ENCODE results near the gene FARP2. TPM values are rescaled to one million over a fixed set of nuclear protein-coding genes. Genes with fewer than 3 reads are reported as not detected.

Gene FARP2
- total and polyA plus RNA-seq, 2 of the 13 experiments (the other 11 are each of a cell fraction or from before 2014, with no cell fraction given), result 28.0 to 45.4 TPM

DNA sequence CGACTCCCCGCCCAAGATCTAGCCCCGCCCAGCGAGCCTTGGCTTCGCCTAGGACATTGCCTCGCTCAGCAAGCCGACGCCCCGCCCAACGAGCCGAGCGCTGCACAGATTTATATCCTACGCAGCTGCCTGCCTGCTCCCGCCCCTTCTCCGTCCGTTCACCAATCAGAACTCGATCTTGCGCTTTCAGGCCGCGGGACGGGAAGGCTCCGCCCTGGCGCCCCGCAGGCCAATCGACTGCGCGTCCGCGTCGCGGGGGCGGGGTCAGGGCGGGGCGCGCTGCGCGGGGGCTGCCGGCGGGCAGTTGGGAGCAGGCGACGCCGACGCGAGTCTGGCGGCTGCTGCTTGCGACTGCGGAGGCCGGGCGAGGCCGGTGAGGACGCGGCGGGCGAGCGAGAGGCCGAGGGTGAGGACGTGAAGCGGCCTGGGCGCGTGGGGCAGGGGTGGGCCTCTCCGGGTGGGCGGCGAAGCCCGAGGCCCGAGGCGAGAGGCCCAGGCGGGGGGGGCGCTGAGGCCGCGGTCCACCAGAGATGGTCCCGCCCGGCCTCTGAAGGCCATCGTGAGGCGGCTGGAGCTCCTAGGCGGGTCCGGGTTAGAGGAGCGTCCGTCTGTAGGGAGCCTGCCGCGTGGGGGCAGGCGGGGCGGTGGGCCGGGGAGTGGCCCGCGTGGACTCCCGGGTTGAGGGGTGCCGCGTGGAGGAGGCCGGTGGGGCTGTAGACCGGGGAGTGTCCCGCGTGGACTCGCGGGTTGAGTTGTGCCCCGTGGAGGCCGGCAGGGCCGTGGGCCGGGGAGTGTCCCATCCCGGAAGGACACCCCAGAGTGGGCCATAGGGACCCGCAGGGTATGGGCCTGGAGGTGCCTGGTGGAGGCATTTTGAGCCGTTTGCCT is at the start of gene FARP2 (continued):
- TF ChIP-seq ZBTB42 (CRISPR knock-in tag; IDR thresholded peaks at IDR 0.05), result peak; percentile 67; the same call in 1 of the 2 replicates
- TF ChIP-seq MIXL1 (CRISPR knock-in tag; IDR thresholded peaks at IDR 0.05), result 0 out of 2 replicates have a peak, but pooled peaks have one; percentile 16
- no peak for TF ChIP-seq MYNN (CRISPR knock-in tag; IDR thresholded peaks at IDR 0.05; ENCODE audit: low read depth)
- TF ChIP-seq GATAD2A (CRISPR knock-in tag; IDR thresholded peaks at IDR 0.05), result no peak
- no peak for TF ChIP-seq ZEB1 (IDR thresholded peaks at IDR 0.05; ENCODE audit: insufficient replicate concordance, low read depth)
- TF ChIP-seq ZBTB8A (CRISPR knock-in tag; IDR thresholded peaks at IDR 0.05; ENCODE audit: borderline replicate concordance, low read depth), result 0 out of 2 replicates have a peak, but pooled peaks have one; percentile 9
- TF ChIP-seq ZNF891 (CRISPR knock-in tag; IDR thresholded peaks at IDR 0.05), result no peak
- TF ChIP-seq ZFP90 (CRISPR knock-in tag; IDR thresholded peaks at IDR 0.05; ENCODE audit: borderline replicate concordance), result peak; percentile 34
- TF ChIP-seq SKI (IDR thresholded peaks at IDR 0.05; ENCODE audit: partially characterized antibody), result peak; percentile 84
- no peak; the same call in 1 of the 2 replicates for TF ChIP-seq RERE (CRISPR knock-in tag; IDR thresholded peaks at IDR 0.05; ENCODE audit: low read depth)
- TF ChIP-seq ZNF333 (CRISPR knock-in tag; IDR thresholded peaks at IDR 0.05; ENCODE audit: borderline replicate concordance), result no peak; the same call in 1 of the 2 replicates
- TF ChIP-seq PRPF4 (IDR thresholded peaks at IDR 0.05; ENCODE audit: low read depth, low read length, poor library complexity, severe bottlenecking), result no peak
- no peak for TF ChIP-seq NR2F1 (CRISPR knock-in tag; IDR thresholded peaks at IDR 0.05)
- TF ChIP-seq FOXA1 (IDR thresholded peaks at IDR 0.05), result no peak
- TF ChIP-seq FOXA1 (CRISPR knock-in tag; IDR thresholded peaks at IDR 0.05), result peak; percentile 21; the same call in 1 of the 2 replicates
- no peak for TF ChIP-seq SOX13 (IDR thresholded peaks at IDR 0.05)
- 0 out of 4 replicates have a peak, but pooled peaks of 1 of the 2 experiments have one; percentile 33 for TF ChIP-seq SOX13 (CRISPR knock-in tag; conservative IDR thresholded peaks at IDR 0.05 in 1 of 2, IDR thresholded peaks at IDR 0.05 in 1 of 2)
- peak; percentile 50 for TF ChIP-seq ZFP91 (CRISPR knock-in tag; IDR thresholded peaks at IDR 0.05; ENCODE audit: borderline replicate concordance)
- TF ChIP-seq DMAP1 (CRISPR knock-in tag; IDR thresholded peaks at IDR 0.05), result peak; percentile 74
- TF ChIP-seq KMT2B (CRISPR knock-in tag; IDR thresholded peaks at IDR 0.05), result peak; percentile 43; the same call in 1 of the 2 replicates
- TF ChIP-seq ZNF766 (CRISPR knock-in tag; IDR thresholded peaks at IDR 0.05; ENCODE audit: borderline replicate concordance), result no peak
- TF ChIP-seq, protein P1, sequence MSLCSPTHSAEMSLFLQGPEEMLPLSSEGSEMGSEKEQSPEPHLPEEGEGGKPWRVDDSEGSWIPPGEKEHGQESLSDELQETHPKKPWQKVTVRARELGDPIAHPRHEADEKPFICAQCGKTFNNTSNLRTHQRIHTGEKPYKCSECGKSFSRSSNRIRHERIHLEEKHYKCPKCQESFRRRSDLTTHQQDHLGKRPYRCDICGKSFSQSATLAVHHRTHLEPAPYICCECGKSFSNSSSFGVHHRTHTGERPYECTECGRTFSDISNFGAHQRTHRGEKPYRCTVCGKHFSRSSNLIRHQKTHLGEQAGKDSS (CRISPR knock-in tag; IDR thresholded peaks at IDR 0.05; ENCODE audit: borderline replicate concordance, low read depth), result no peak; the same call in 1 of the 2 replicates

All from HepG2 (cell line).